ENCODE data around the gene IARS1.

Gene IARS1

GRCh38 chr9:92293452-92294296 lies at the start of gene IARS1:
TSS of gene IARS1 (minus strand) at chr9:92293697. CDS start at chr9:92289419, 4,278 bp downstream.
- DNase-seq (ENCODE audit: low read depth, low spot score) = peak; percentile 98

DNA sequence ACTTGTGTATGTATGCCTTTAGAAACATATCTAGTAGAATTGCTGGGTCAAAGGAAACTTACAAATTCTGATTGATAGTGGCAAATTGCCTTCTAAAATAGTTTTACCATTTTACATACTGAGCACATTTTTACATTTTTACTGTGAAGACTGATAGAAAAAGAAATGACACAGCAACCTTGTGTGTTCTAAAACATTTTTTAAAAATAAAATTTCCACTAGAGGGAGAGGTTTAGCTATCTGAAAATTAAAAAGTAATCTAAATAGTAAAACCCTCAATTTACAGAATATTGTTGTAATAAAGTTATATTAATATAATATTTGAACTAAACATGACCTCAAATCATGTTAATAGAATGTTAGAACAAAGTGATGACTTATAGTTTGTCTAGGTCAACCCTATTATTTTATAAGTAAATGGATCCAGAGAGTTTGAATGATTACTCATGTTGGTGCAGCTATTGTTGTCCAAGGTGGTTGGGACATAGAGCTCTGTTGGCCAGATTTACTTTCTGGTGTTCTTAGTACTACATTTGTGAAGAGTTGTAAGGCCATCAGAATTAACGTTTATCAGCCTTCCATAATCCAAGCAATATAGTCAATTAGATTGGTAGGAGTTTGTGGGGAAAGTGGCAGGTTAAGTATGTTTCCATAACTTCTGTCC lies 49.5 kb upstream of the IARS1 start:
- no peak for DNase-seq (ENCODE audit: low read depth, low spot score)

GRCh38 chr9:92341578-92341977 lies 48.1 kb upstream of the IARS1 start:
- no peak for DNase-seq (ENCODE audit: low read depth, low spot score)

- DNase-seq (ENCODE audit: low read depth, low spot score) = no peak
Measured at GRCh38 chr9:92333282-92333634, 39.8 kb upstream of the IARS1 start.

DNA sequence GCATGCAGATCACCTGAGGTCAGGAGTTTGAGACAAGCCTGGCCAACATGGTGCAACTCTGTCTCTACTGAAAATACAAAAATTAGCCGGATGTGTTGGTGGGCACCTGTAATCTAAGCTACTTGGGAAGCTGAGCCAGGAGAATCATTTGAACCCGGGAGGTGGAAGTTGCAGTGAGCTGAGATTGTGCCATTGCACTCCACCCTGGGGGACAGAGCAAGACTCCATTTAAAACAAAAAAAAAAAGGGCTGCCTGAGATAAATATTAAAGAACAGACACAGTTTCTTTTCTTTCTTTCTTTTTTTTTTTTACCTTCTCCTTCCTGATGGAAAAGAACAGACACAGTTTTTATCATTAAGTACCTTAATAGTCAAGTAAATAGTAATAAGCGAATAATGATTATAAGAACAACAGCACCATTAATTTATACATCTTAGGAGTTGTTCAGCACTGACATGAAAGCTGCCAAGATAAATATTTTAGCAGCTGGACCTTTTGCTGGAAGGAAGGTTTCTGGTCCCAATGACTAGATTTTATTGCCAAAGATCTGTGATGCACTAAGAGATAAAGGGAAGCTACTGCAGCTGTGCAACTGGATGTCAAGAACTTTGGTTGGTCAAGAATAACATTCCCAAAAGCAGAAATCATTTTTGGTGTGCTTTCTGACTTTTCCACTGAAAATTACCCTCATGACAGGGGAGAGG lies 39.2 kb upstream of the IARS1 start:
- no peak for DNase-seq (ENCODE audit: low read depth, low spot score)

DNA sequence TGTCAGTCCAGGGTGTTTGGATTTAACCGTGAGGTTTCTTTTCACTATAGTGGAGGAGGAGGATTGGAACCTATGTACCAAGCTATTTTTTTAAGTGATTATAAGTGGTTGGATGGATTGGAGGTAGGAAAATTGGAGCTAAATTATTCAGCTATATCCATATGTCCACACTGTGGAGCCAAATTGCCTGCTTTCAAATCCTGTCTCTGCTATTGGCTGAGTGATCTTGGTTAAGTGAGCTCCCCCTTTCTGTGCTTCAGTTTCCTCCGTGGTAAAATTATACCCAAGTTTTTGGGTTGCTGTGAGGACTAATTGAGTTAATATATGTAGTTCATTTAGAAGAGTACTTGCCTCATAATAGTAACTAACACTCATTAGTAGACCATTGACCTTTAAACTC lies 34.7 kb upstream of the IARS1 start:
- no peak for DNase-seq (ENCODE audit: low read depth, low spot score)

DNA sequence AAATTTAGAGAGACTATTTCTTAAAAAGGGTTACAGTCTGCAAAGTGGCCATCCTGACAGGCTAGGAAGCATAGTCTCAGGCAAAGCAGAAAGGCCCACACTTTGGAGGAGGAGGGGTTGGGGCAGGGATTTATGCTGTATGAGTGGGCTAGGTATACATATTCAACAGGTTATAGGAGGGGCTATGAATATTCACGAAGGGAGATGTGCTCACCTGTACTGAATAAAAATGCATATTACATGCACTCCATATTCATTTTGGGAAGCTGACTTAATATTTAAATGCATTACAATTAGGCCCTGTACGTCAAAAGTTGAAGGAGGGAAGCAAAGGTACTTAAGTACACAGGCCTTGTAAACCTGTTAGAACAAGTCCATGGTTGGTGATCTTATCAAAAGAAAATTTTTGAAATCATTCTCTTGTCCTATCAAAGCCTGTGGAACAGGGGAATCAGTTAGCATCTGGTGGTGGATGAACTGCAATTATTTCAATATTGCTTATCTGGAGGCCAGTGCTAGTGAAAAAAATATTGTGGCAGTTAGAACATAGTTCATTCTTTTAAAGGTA lies 33.9 kb upstream of the IARS1 start:
- no peak for DNase-seq (ENCODE audit: low read depth, low spot score)

DNA sequence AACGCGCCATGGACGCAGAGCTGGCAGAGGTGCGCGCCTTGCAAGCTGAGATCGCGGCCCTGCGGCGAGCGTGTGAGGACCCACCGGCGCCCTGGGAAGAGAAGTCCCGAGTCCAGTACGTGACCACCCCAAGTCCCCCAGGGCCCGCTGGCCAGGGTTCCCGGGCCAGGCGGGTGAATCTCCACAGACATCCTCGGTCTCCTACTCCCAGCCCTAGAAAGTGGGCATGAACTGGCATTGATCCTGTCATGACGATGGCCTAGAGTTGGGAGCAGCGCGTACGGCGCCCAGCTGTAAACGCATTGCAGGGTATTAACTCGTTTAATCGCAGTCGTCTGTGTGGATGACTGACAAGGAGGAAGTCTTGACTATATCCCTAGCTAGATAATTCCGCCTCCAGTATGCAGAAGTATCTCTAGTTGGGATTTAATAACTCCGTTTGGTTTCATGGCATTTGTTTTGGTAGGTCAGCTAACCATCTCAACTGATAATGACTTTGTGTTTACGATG lies 32.5 kb upstream of the IARS1 start:
- no peak for DNase-seq (ENCODE audit: low read depth, low spot score)

GRCh38 chr9:92325269-92325990 lies 31.9 kb upstream of the IARS1 start, which contains the start of the genes CENPP and NOL8:
TSS of gene CENPP (plus strand) at chr9:92325953.
TSS of gene NOL8 (minus strand) at chr9:92325350. CDS start at chr9:92324161, 1,189 bp downstream.
- peak; percentile 59 for DNase-seq (ENCODE audit: low read depth, low spot score)

DNA sequence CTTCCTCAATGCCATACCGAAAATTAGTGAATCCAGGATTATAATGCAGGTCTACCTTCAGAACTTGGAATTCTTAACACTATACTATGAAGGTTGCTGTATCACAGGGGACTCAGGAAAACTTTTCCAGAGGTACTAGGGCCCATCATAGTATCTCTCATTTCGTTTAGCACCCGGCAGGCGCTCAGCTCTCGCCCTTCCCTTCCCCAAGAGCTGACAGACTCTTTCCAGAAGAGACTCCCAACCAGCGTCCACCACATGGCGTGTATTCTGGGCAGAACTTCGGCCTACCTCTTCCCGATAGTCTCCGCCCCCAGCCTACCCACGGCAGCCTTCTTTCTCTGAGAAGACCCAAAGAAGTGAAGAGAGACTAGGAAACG lies 31.4 kb upstream of the IARS1 start:
- DNase-seq (ENCODE audit: low read depth, low spot score) = no peak

GRCh38 chr9:92324431-92324830 lies 30.9 kb upstream of the IARS1 start:
- DNase-seq (ENCODE audit: low read depth, low spot score) = no peak

DNA sequence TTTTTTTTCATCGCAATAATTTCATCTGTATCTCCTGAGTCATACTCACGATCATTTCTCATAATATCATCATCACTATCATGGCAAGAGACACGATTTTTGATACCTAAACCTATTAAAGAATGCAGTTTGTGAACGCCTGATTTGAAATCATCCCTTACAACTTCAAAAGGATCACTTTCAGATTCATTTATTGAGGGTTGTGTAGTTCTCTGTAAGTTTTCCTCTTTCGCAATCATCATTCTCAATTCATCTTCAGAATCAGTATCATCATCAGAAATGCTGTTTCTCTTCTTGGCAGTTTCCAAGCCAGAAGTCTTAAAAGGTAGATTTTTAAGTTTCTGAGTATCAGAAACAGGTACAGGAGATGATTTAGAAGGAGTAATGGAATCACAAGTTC lies 22.0 kb upstream of the IARS1 start:
- DNase-seq (ENCODE audit: low read depth, low spot score) = no peak

GRCh38 chr9:92313624-92314012 lies 20.1 kb upstream of the IARS1 start:
- DNase-seq (ENCODE audit: low read depth, low spot score) = no peak

- no peak for DNase-seq (ENCODE audit: low read depth, low spot score)
Measured at GRCh38 chr9:92312887-92313623, 19.6 kb upstream of the IARS1 start.

- DNase-seq (ENCODE audit: low read depth, low spot score) = no peak
Measured at GRCh38 chr9:92310562-92310961, 17.1 kb upstream of the IARS1 start.

DNA sequence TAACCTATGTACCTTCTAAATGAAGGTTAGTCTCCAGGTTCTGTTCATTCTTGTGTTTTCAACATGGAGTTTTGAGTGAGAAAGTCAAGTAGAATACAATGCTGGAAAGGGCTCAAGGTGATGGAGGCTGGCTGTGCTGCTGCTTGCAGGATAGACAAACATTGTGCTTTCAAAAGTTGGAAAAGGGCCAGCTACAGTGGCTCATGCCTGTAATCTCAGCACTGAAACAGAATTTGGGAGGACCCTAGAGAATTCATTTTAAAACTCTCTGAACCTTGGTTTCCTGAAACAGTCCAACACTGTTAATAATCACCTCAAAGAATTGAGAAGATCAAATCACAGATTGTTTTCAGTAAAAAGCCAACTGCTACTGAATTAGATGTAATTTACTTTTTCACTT lies 15.4 kb upstream of the IARS1 start:
- no peak for DNase-seq (ENCODE audit: low read depth, low spot score)

GRCh38 chr9:92300936-92301335 lies 7.4 kb upstream of the IARS1 start:
- no peak for DNase-seq (ENCODE audit: low read depth, low spot score)

DNA sequence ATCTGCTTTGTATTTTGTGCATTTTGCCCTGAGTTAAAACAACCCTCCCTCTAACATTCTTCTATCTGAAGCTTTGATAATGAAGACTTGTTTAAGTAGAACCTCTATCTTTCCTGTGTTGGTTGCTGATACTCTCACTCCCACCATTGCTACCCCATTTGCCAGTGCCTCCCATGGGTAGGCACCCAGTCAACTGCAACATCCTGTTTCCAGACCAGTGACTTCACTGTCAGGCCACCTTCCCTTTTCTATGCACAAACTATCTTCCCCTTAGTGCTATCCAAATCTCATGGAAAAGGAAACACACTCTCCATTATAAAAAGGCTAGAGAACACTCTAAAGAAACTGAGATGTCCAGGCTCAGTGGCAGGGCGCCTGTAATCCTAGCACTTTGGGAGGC lies 5.6 kb upstream of the IARS1 start:
- DNase-seq (ENCODE audit: low read depth, low spot score) = no peak

DNA sequence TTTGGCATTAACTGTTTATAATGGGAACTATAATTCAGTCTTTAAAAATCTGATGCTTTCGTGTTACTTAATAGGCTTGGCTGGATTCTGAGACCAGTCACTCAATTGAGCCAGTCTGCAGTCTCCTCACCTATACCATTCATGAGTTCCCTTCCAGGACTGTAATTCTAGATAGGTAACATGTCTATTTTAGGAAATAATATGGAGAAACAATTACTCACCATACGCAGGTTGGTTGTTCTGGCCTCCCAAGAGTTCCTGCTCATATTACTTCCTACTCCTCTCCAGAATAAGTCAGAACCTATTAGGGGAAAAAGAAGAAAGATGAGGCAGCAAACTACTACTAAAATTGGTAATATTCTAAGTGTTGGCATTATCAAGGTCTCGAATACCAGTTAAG lies 4.5 kb upstream of the IARS1 start:
- no peak for DNase-seq (ENCODE audit: low read depth, low spot score)

DNA sequence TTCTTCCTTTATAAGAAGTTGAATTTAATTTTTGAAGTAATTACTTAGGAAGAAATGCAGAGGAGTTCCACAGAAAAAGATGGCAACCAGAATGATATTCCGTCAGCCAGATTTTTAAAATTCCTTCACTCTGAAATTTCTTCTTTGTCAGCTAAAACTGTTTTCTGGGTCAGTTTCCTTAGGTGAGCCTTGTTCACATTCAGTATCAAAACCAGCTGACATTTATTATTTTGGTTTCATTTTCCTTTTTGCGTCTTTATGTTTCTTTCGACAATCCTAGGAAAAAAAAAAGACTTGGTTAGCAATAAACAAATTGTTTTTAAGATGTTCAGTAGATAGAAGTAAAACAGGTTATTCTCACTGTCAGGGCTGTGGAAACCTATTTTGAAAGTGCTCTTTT lies 4.1 kb upstream of the IARS1 start:
- no peak for DNase-seq (ENCODE audit: low read depth, low spot score)

DNA sequence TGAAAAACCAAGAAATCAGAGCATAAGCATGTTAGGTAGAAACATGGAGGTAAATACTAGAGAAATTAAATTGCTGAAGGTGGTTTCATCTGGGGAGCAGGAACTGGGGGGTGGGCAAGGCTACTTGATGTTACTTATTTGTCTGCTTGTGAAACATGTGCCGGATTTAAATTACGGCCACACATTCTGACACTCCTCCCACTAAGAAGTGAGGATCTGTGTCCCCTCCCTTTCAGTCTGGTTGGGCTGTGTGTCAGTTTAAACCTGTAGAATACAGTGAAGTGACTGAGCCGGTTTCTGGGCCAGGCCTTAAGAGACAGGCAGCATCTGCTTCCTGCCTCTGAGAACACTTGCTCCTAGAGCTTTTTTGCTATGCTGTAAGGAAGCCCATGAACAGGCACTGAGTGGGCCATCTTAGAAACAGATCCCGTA lies 2.3 kb upstream of the IARS1 start:
- no peak for DNase-seq (ENCODE audit: low read depth, low spot score)

All from activated naive CD8-positive, alpha-beta T cell treated with anti-CD3 and anti-CD28 coated beads, Interleukin-2, amount 50 U/mL, for 16 hours (primary cell).